Smooth muscle cell (in vitro differentiated cells): Measurements from ENCODE around the gene KAT8. TPM values are rescaled to one million over a fixed set of nuclear protein-coding genes. Genes with fewer than 3 reads are reported as not detected.

ENCODE experiments used
- DNase-seq: peaks from one replicate; lab custom pipeline; 2025; ENCODE audit not compliant: unreplicated experiment; lab: John Stamatoyannopoulos, UW
- H2AFZ ChIP-seq: fragments of 200-600 bp; sonication (generic); 2 replicates; pipeline ENCODE4 v1.6.0; 2016; ENCODE audit warnings: antibody characterized with exemption, low read depth, mild to moderate bottlenecking
- H3F3A ChIP-seq: fragments of 200-600 bp; sonication (generic); 2 replicates; pipeline ENCODE4 v1.6.0; 2017; ENCODE audit warnings: antibody characterized with exemption, low read depth
- H3K27ac ChIP-seq: fragments of 200-600 bp; sonication (generic); 2 replicates; pipeline ENCODE4 v1.5.1; 2016; ENCODE audit warnings: low read depth, mild to moderate bottlenecking
- H3K27me3 ChIP-seq: fragments of 200-600 bp; sonication (generic); 2 replicates; pipeline ENCODE4 v1.6.1; 2016; ENCODE audit warnings: low read depth, mild to moderate bottlenecking
- H3K36me3 ChIP-seq: fragments of 200-600 bp; sonication (generic); 2 replicates; pipeline ENCODE4 v1.5.1; 2016; ENCODE audit warnings: low read depth
- H3K4me1 ChIP-seq: fragments of 200-600 bp; sonication (generic); 2 replicates; pipeline ENCODE4 v1.5.1; 2016; ENCODE audit warnings: low read depth
- H3K4me2 ChIP-seq: fragments of 200-600 bp; sonication (generic); 2 replicates; pipeline ENCODE4 v1.6.0; 2016; ENCODE audit warnings: mild to moderate bottlenecking
- H3K4me3 ChIP-seq: fragments of 200-600 bp; sonication (generic); 2 replicates; pipeline ENCODE4 v1.5.1; 2016; ENCODE audit warnings: mild to moderate bottlenecking
- H3K79me2 ChIP-seq: fragments of 200-600 bp; sonication (generic); 2 replicates; pipeline ENCODE4 v1.6.0; 2016; ENCODE audit warnings: low read depth, mild to moderate bottlenecking
- H3K9ac ChIP-seq: fragments of 200-600 bp; sonication (generic); 2 replicates; pipeline ENCODE4 v1.6.0; 2016; ENCODE audit warnings: low read depth
- H3K9me3 ChIP-seq: fragments of 200-600 bp; sonication (generic); replicated peaks from 2 replicates; pipeline ENCODE4 v1.5.1; 2016; ENCODE audit warnings: low read depth
- H4K20me1 ChIP-seq: fragments of 200-600 bp; sonication (generic); 2 replicates; pipeline ENCODE4 v1.6.0; 2016; ENCODE audit warnings: low read depth
- WGBS: methylation state at CpG from one replicate; pipeline ENCODE4 v1.1.7; 2016; ENCODE audit warnings: low lambda C conversion rate; 5-methylcytosine and 5-hydroxymethylcytosine counted together
- polyA plus RNA-seq: library from polyadenylated mRNA; unstranded; fragments of >200 nt; fragmentation: Nextera tagmentation; extraction: Ambion mirVana; gene quantifications from 2 replicates; pipeline ENCODE4 v1.2.1, GENCODE V29; 2016
- total RNA-seq: library from RNA; depleted of rRNA; stranded (reverse); fragments of >200 nt; gene quantifications from 2 replicates; pipeline ENCODE4 v1.2.3, GENCODE V29; 2014
- TF ChIP-seq, protein P1 (sequence below): fragments of 200-600 bp; sonication (generic); IDR thresholded peaks from 2 replicates; pipeline ENCODE4 v1.5.1; 2017; ENCODE audit warnings: borderline replicate concordance, mild to moderate bottlenecking, antibody characterized with exemption; ENCODE audit not compliant: insufficient read depth, poor library complexity, severe bottlenecking

Gene KAT8
- total and polyA plus RNA-seq, 2 experiments from 2014 or later = 29.1 to 32.9 TPM

DNA sequence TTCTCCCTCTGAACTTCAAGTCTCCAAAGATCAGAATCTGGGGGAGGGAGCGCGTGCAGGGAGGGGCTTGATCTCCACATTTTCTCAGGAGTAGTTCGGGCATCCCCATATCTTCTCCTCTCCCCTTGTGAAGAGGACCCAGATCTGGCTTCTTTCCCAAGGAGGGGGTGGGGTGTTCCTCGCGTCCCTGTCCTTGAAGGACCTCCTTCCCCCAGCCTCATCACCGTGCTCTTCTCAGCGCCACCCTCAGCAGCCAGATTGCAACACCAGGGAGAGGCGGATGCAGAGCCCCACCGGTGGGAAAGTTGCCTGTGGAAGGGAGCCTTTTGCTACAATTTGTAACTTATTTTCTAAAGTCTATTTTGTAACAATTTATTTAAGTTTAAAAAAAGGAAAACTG is 34.4 kb upstream of the KAT8 start:
- no peaks in the 10 kb centered on the region for H3K9me3 ChIP-seq
- TF ChIP-seq, protein P1, sequence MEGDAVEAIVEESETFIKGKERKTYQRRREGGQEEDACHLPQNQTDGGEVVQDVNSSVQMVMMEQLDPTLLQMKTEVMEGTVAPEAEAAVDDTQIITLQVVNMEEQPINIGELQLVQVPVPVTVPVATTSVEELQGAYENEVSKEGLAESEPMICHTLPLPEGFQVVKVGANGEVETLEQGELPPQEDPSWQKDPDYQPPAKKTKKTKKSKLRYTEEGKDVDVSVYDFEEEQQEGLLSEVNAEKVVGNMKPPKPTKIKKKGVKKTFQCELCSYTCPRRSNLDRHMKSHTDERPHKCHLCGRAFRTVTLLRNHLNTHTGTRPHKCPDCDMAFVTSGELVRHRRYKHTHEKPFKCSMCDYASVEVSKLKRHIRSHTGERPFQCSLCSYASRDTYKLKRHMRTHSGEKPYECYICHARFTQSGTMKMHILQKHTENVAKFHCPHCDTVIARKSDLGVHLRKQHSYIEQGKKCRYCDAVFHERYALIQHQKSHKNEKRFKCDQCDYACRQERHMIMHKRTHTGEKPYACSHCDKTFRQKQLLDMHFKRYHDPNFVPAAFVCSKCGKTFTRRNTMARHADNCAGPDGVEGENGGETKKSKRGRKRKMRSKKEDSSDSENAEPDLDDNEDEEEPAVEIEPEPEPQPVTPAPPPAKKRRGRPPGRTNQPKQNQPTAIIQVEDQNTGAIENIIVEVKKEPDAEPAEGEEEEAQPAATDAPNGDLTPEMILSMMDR = no peak
- no peak overlapping the region for H3K4me2 ChIP-seq
- H3K79me2 ChIP-seq = peaks cover 12% of the 10 kb centered on the region
- H3K36me3 ChIP-seq = no peaks in the 10 kb centered on the region
- H3K27me3 ChIP-seq = no peaks in the 10 kb centered on the region
- 89% methylated on average over 9 of the region's 9 CpGs for WGBS
- DNase-seq = no peak
- no peak overlapping the region for H3K4me3 ChIP-seq
- H3K27ac ChIP-seq = no peak overlapping the region
- H3K4me1 ChIP-seq = no peaks in the 10 kb centered on the region
- H3K9ac ChIP-seq = no peak overlapping the region
- H3F3A ChIP-seq = no peaks in the 10 kb centered on the region
- H4K20me1 ChIP-seq = peaks cover 31% of the 10 kb centered on the region
- H2AFZ ChIP-seq = no peak overlapping the region

DNA sequence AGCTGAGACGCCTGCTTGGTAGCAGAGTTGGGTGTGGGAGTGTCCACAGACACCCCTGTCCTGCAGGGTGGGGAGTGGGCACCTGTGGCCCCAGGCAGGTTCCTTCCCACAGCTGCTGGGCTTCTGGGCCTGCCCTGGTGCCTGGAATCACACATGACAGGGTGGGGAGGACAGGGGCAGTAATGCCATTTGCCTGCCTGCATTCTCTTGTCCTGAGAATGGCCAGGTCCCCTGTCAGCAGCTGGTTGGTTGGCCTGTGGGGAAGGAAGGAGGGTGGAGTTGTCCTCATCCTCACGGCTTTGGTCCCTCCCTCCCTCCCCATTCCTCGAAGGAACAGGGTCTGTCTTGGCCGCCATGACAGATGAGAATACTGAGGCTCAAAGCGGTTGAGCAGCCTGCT is 33.9 kb upstream of the KAT8 start:
- 71% methylated on average over 5 of the region's 5 CpGs for WGBS
- H3K9ac ChIP-seq = no peak overlapping the region
- no peak overlapping the region for H2AFZ ChIP-seq
- TF ChIP-seq, protein P1 = no peak
- no peaks in the 10 kb centered on the region for H3K9me3 ChIP-seq
- H3F3A ChIP-seq = no peaks in the 10 kb centered on the region
- H3K4me3 ChIP-seq = no peak overlapping the region
- no peaks in the 10 kb centered on the region for H3K4me1 ChIP-seq
- H3K79me2 ChIP-seq = peaks cover 12% of the 10 kb centered on the region
- no peaks in the 10 kb centered on the region for H3K27me3 ChIP-seq
- DNase-seq = no peak
- H4K20me1 ChIP-seq = peaks cover 36% of the 10 kb centered on the region
- H3K27ac ChIP-seq = no peak overlapping the region
- H3K4me2 ChIP-seq = no peak overlapping the region
- no peaks in the 10 kb centered on the region for H3K36me3 ChIP-seq

DNA sequence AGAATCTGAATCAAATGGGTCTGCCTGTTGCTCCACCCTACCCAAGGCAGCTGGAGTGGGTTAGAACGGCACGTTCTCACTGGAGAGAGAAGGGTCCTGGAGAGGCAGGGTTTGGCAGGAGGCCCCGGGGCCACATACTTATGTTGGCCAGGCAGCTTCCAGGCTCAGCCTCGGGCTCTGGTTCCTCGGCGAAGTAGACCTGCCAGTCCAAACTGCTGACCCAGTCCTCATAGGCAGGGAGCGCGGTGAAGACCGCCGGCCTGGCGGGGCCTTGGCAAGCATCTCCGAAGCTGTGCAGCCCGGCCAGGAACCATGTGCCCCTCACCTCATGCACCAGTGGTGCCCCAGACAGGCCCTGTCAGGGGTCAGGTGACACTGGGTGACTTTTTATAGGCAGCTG is 33.5 kb upstream of the KAT8 start:
- Histone ChIP-seq H3K4me1 (no peaks in the 10 kb centered on the region), H3K4me3 (no peak overlapping the region), H4K20me1 (peaks cover 39% of the 10 kb centered on the region), H3K27ac (no peak overlapping the region), H3K9me3 (no peaks in the 10 kb centered on the region), H2AFZ (no peak overlapping the region), H3K27me3 (no peaks in the 10 kb centered on the region), H3K9ac (no peak overlapping the region), H3K4me2 (no peak overlapping the region), H3F3A (no peaks in the 10 kb centered on the region), H3K36me3 (no peaks in the 10 kb centered on the region), H3K79me2 (peaks cover 12% of the 10 kb centered on the region)
- no peak for DNase-seq
- TF ChIP-seq, protein P1 = no peak
- 98% methylated on average over 13 of the region's 13 CpGs for WGBS

DNA sequence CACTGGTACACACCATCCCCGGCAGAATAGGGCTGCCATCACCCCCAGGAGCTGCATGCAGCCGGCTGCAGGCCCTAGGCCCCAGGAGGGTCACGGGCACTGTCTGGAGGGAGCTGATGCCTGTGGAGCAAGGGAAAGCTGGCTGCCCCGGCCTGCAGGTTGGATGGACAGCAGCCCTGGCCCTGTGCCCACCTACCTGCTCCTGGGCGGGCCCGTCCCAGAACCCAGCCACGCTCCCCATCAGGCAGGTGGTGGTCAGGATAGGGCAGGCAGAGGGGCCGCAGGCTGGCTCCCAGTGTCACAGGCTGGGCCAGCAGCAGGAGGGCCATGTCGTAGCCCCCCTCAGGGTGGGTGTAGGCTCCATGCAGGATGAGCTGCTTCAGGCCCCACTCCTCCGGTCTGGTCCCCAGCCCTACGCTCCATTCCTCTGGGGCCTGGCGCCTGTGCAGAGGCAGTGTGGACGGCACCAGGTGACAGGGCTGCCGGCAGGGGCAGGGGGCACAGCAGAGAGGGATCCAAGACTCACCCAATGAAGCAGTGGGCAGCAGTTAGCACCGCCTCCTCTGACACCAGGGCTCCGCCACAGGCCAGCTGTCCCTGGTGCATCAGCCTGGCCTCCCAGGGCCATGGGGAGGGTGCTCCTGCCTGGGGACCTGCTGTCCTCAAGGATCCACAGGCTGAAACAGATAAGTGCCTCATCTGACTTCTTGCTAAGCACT is 32.7 kb upstream of the KAT8 start:
- H3K27me3 ChIP-seq = no peaks in the 10 kb centered on the region
- H3K27ac ChIP-seq = no peak overlapping the region
- no peak overlapping the region for H3K4me3 ChIP-seq
- peaks cover 47% of the 10 kb centered on the region for H4K20me1 ChIP-seq
- H3K9me3 ChIP-seq = no peaks in the 10 kb centered on the region
- no peaks in the 10 kb centered on the region for H3K36me3 ChIP-seq
- no peaks in the 10 kb centered on the region for H3F3A ChIP-seq
- H2AFZ ChIP-seq = no peak overlapping the region
- WGBS = 90% methylated on average over 16 of the region's 16 CpGs
- no peak overlapping the region for H3K4me2 ChIP-seq
- peaks cover 18% of the 10 kb centered on the region for H3K79me2 ChIP-seq
- no peak for DNase-seq
- H3K4me1 ChIP-seq = no peaks in the 10 kb centered on the region
- TF ChIP-seq, protein P1 = no peak
- no peak overlapping the region for H3K9ac ChIP-seq
